Psoas muscle (tissue), 8 donors: ENCODE data around the gene AGAP3. TPM values are rescaled to one million over a fixed set of nuclear protein-coding genes. Genes with fewer than 3 reads are reported as not detected.

Source experiments
- ATAC-seq, 4 donors: fragments of 200-7000 bp; cut with Tn5 transposase; one replicate each; pipeline ENCODE4 v1.9.1; 2020; ENCODE audit warnings: moderate library complexity in 3 of 4, mild to moderate bottlenecking in 2 of 4
- DNase-seq, 2 donors: peaks; one replicate each; pipeline ENCODE4 v3.0.0-alpha.2; 2020
- H3K27ac ChIP-seq: fragments of 200-600 bp; one replicate; pipeline ENCODE4 v1.8.0; 2022
- H3K27me3 ChIP-seq, 3 donors: fragments of 200-600 bp in 1 of 3; one replicate each; pipeline versions ENCODE4 v1.6.1 to v1.8.0; 2013 to 2022; ENCODE audit warnings: low read length in 2 of 3, mild to moderate bottlenecking in 2 of 3, moderate library complexity in 1 of 3; ENCODE audit not compliant: insufficient read depth in 3 of 3
- H3K36me3 ChIP-seq, 2 donors: fragments of 200-600 bp in 1 of 2; one replicate each; pipeline versions ENCODE4 v1.6.1 to v1.8.0; 2013 to 2022; ENCODE audit warnings: low read depth in 1 of 2, mild to moderate bottlenecking in 1 of 2, moderate library complexity in 1 of 2; ENCODE audit not compliant: insufficient read depth in 1 of 2
- H3K4me1 ChIP-seq: fragments of 200-600 bp; one replicate; pipeline ENCODE4 v1.8.0; 2022
- H3K4me3 ChIP-seq: fragments of 200-600 bp; one replicate; pipeline ENCODE4 v1.8.0; 2022; ENCODE audit warnings: mild to moderate bottlenecking
- H3K9me3 ChIP-seq: fragments of 200-600 bp; one replicate; pipeline ENCODE4 v1.8.0; 2022
- WGBS, 3 donors: extraction: QIAGEN DNeasy Blood & Tissue Kit; methylation state at CpG; one replicate each; pipeline versions ENCODE4 v1.1.6 to v1.1.7; 2013; 5-methylcytosine and 5-hydroxymethylcytosine counted together
- intact Hi-C, 2 donors: fragments of 100-400 bp; cut with DNase I; formaldehyde crosslinking; loops; one replicate each; pipeline versions ENCODE4 v1.11.0 to v1.14.2; 2022
- polyA plus RNA-seq, 3 donors: library from polyadenylated mRNA; stranded (reverse); fragments of 200-250 nt; gene quantifications; one replicate each; pipeline ENCODE4 v1.2.3, GENCODE V29; 2013
- total RNA-seq, 4 donors: library from RNA; stranded (reverse); fragmentation: NEBNext Ultra II Directional in 2 of 4; extraction: Animal tissue kit (Norgen Biotek cat#: 25700) in 2 of 4; gene quantifications; one replicate each; pipeline versions ENCODE4 v1.2.1 to v1.2.4, GENCODE V29; 2021 to 2023
- TF ChIP-seq, protein P1 (sequence below): fragments of 200-600 bp; IDR thresholded peaks from one replicate; pipeline ENCODE4 v1.8.0; 2022; ENCODE audit warnings: antibody characterized with exemption
- donor health status: healthy with polysubstance abuse.
- donor health status: DM: no; HTN: no; CAD: no; lungs with moderate emphysema.
- donor health status: Bipolar disorder and iron deficiency.
- donor health status: healthy.
- donor health status: DM: yes; HTN: yes; CAD: no.
- donor health status: DM: no; HTN: no; CAD: no.
- donor health status: DM: no; HTN: no; CAD: no.
- donor health status: DM: yes; HTN: yes; CAD: no.

AGAP3 gene
- total and polyA plus RNA-seq, 7 donors = 38.4 to 75.3 (median 51.4) TPM

DNA sequence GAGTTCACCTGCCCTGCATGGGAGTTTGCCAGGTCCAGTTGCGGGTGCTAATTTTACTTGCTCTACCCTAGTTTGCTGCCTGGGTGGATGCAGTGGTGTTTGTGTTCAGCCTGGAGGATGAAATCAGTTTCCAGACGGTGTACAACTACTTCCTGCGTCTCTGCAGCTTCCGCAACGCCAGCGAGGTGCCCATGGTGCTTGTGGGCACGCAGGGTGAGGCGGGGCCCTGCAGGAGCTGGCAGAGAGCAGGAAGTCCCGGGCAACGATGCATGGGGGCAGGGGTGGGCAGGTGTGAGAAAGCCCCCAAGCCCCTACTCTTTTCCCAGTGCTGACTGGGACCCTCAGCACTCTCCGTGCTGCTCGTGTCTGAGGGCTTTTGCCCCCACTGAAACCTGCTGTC is 31.3 kb downstream of the AGAP3 start:
- Histone ChIP-seq H3K36me3 (peaks cover 0 to 41% of the 10 kb centered on the region in 2 donors), H3K27me3 (no peaks in the 10 kb centered on the region), H3K4me1 (no peaks in the 10 kb centered on the region), H3K9me3 (no peaks in the 10 kb centered on the region), H3K4me3 (no peak overlapping the region), H3K27ac (no peak overlapping the region)
- intact Hi-C loops = no loop called here
- WGBS, 3 donors = 90 to 94% (median 90%) methylated on average over 12 of the region's 12 CpGs
- TF ChIP-seq, protein P1, sequence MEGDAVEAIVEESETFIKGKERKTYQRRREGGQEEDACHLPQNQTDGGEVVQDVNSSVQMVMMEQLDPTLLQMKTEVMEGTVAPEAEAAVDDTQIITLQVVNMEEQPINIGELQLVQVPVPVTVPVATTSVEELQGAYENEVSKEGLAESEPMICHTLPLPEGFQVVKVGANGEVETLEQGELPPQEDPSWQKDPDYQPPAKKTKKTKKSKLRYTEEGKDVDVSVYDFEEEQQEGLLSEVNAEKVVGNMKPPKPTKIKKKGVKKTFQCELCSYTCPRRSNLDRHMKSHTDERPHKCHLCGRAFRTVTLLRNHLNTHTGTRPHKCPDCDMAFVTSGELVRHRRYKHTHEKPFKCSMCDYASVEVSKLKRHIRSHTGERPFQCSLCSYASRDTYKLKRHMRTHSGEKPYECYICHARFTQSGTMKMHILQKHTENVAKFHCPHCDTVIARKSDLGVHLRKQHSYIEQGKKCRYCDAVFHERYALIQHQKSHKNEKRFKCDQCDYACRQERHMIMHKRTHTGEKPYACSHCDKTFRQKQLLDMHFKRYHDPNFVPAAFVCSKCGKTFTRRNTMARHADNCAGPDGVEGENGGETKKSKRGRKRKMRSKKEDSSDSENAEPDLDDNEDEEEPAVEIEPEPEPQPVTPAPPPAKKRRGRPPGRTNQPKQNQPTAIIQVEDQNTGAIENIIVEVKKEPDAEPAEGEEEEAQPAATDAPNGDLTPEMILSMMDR = no peak
- no peak for DNase-seq
- ATAC-seq = no peak

DNA sequence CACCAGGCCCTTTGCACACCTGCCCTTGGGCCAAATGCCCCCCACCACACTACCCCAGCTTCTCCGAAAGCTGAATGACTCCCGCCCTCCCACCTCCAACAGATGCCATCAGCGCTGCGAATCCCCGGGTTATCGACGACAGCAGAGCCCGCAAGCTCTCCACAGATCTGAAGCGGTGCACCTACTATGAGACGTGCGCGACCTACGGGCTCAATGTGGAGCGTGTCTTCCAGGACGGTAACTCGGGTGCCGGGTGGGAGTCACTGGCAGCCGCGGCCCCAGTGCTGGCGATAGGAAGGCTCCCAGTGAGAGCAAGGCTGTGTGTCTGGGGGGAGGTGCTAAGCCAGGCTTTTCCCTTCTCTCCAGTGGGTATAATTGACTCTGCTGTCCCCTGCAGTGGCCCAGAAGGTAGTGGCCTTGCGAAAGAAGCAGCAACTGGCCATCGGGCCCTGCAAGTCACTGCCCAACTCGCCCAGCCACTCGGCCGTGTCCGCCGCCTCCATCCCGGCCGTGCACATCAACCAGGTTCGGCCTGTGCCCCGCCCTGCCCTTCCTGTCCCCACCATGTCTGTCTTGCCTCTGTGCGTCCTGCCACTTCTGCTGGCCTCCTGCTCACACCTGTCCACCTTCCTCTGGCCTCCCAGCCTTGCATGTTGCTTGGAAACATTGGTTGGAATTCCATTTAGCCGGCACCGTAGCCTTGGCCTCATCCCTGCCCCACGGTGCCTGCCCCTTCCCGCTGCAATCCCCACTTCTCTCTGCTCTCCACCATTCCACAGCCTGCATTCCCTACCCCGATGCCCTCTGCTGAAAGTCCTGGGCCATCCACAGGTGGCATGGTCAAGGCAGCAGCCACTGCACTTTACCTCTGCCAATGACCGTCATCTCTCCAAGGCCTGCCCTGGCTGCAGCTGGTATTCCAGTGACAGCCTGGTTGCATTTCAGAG is 32.1 kb downstream of the AGAP3 start:
- TF ChIP-seq, protein P1 = no peak
- ATAC-seq (no peak), DNase-seq (no peak)
- no peaks in the 10 kb centered on the region for H3K9me3 ChIP-seq
- 93 to 95% (median 93%) methylated on average over 34 to 38 of the region's 38 CpGs for WGBS, 3 donors
- H3K27me3 ChIP-seq = no peaks in the 10 kb centered on the region
- no peaks in the 10 kb centered on the region for H3K4me1 ChIP-seq
- peaks cover 0 to 48% of the 10 kb centered on the region in 2 donors for H3K36me3 ChIP-seq
- no peak overlapping the region for H3K27ac ChIP-seq
- intact Hi-C loops = no loop called here
- H3K4me3 ChIP-seq = no peak overlapping the region

DNA sequence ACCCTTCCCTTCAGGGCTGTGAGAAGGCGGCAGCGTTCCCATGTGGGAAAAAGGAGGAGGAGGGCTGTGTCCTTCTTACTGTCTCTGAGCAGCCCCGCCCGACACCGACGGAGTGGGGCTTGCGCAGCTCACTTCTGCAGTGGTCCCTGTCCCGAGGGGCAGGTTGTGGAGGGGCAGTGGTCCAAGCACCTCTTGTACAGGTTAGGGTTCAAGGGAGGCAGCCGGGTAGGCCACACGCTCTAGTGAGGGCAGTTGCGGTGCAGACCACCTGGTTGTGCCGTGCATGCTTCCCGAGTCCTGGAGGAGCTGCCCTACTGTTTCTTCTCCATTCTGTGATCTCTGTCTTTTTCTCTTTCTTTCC is 32.8 kb downstream of the AGAP3 start:
- Histone ChIP-seq H3K4me1 (peaks cover under 1% of the 10 kb centered on the region), H3K9me3 (no peaks in the 10 kb centered on the region), H3K27me3 (no peaks in the 10 kb centered on the region), H3K36me3 (peaks cover 0 to 54% of the 10 kb centered on the region in 2 donors), H3K27ac (no peak overlapping the region), H3K4me3 (no peak overlapping the region)
- intact Hi-C loops = no loop called here
- TF ChIP-seq, protein P1 = no peak
- WGBS, 3 donors = 92 to 96% (median 96%) methylated on average over 13 of the region's 13 CpGs
- DNase-seq = no peak
- ATAC-seq = no peak

DNA sequence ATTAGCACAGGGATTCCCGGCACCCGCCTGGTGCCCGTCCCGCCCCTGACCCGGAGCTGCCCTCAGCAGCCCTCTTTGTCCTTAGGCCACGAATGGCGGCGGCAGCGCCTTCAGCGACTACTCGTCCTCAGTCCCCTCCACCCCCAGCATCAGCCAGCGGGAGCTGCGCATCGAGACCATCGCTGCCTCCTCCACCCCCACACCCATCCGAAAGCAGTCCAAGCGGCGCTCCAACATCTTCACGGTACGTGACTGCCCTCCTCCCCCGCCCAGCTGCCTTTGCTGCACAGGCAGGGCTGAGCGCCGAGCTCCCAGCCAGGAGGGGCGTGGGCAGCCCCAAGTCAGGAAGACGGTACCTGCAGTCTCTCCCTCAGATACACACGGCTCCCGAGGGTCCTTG is 33.6 kb downstream of the AGAP3 start:
- intact Hi-C loops = loop anchor here (5.0 kb wide), 3 partner anchors 122 to 182 kb away; no protein-coding TSS in a partner anchor
- no peak overlapping the region for H3K27ac ChIP-seq
- no peak for DNase-seq
- H3K27me3 ChIP-seq = no peaks in the 10 kb centered on the region
- no peaks in the 10 kb centered on the region for H3K9me3 ChIP-seq
- TF ChIP-seq, protein P1 = no peak
- H3K4me3 ChIP-seq = no peak overlapping the region
- no peak for ATAC-seq
- H3K4me1 ChIP-seq = peaks cover 7% of the 10 kb centered on the region
- WGBS, 3 donors = 92 to 97% (median 93%) methylated on average over 24 to 27 of the region's 27 CpGs
- peaks cover 0 to 62% of the 10 kb centered on the region in 2 donors for H3K36me3 ChIP-seq
